Panc1 (cell line): ENCODE data around the gene CCDC174. TPM values are rescaled to one million over a fixed set of nuclear protein-coding genes. Genes with fewer than 3 reads are reported as not detected.
"Not testable (repeated sequence)": the region's sequence is repeated elsewhere in the genome, so short reads cannot be mapped to it uniquely, and the experiment has no call there.

Source experiments
- ATAC-seq: fragments of 200-7000 bp; cut with Tn5 transposase; 2 replicates; pipeline ENCODE4 v1.9.1; 2020; ENCODE audit warnings: mild to moderate bottlenecking, moderate library complexity
- BruUV-seq: library from RNA; stranded (reverse); fragments of 400-500 nt; replicated peaks from 2 replicates; lab custom pipeline; 2021; lab: Mats Ljungman, UMichigan
- CTCF ChIA-PET: fragments of 300-600 bp; sonication (Branson Sonifier 250); formaldehyde crosslinking; loops from one replicate; lab custom pipeline; 2022; ENCODE audit warnings: antibody characterized with exemption; lab: Charles Lee
- POLR2A ChIA-PET: fragments of 300-600 bp; sonication (Branson Sonifier 250); formaldehyde crosslinking; loops from one replicate; lab custom pipeline; 2022; ENCODE audit warnings: antibody characterized with exemption; lab: Charles Lee
- DNase-seq: peaks from one replicate; pipeline ENCODE4 v3.0.0-alpha.2; 2010; ENCODE audit warnings: low read depth, low spot score
- H3K27ac ChIP-seq: 2 replicates; pipeline ENCODE4 v1.5.1; 2011; ENCODE audit warnings: mild to moderate bottlenecking, low read length, inconsistent platforms
- H3K27me3 ChIP-seq: fragments of 200-500 bp; sonication (Bioruptor generic); 2 replicates; pipeline ENCODE4 v1.6.0; 2014; ENCODE audit warnings: low read length, inconsistent platforms; ENCODE audit not compliant: control insufficient read depth, insufficient read depth
- H3K36me3 ChIP-seq: fragments of 200-500 bp; sonication (Bioruptor generic); 2 replicates; pipeline ENCODE4 v1.5.1; 2014; ENCODE audit warnings: inconsistent platforms, mild to moderate bottlenecking, low read length, moderate library complexity; ENCODE audit not compliant: control insufficient read depth, insufficient read depth
- H3K4me1 ChIP-seq: 2 replicates; pipeline ENCODE4 v1.5.1; 2011; ENCODE audit warnings: inconsistent platforms, mild to moderate bottlenecking, low read length, moderate library complexity; ENCODE audit not compliant: control insufficient read depth, insufficient read depth
- H3K4me3 ChIP-seq, 2 experiments: 2 replicates each; pipeline ENCODE4 v1.5.1; 2011 to 2012; ENCODE audit warnings: low read depth in 2 of 2, low read length in 2 of 2, mild to moderate bottlenecking in 2 of 2, inconsistent platforms in 1 of 2, moderate library complexity in 1 of 2
- H3K9me3 ChIP-seq: fragments of 200-500 bp; sonication (Bioruptor generic); 2 replicates; pipeline ENCODE4 v1.5.1; 2014; ENCODE audit warnings: low read depth, mild to moderate bottlenecking, inconsistent platforms, low read length, moderate library complexity; ENCODE audit not compliant: control insufficient read depth, insufficient read depth
- POLR2AphosphoS5 ChIP-seq: IDR thresholded peaks from 2 replicates; pipeline ENCODE4 v1.6.1; 2012; ENCODE audit warnings: mild to moderate bottlenecking, low read depth, low read length, moderate library complexity
- SIN3A ChIP-seq: IDR thresholded peaks from 2 replicates; pipeline ENCODE4 v1.6.1; 2012; ENCODE audit warnings: low read depth, mild to moderate bottlenecking, low read length, moderate library complexity, borderline replicate concordance; ENCODE audit not compliant: insufficient read depth
- TCF7L2 ChIP-seq: IDR thresholded peaks from 2 replicates; pipeline ENCODE4 v1.6.1; 2011; ENCODE audit warnings: mild to moderate bottlenecking, low read depth, low read length, inconsistent platforms
- in situ Hi-C: cut with HindIII; loops from 2 replicates; pipeline ENCODE4 v1.10.0; 2016; ENCODE audit warnings: low sequenced_read_pairs, low pct_unique_long_range_greater_than_20kb
- intact Hi-C: fragments of 100-400 bp; cut with micrococcal nuclease; formaldehyde crosslinking; loops from one replicate; pipeline ENCODE4 v1.10.0; 2022; ENCODE audit not compliant: unreplicated experiment
- total RNA-seq: library from RNA; stranded (reverse); gene quantifications from one replicate; pipeline ENCODE4 v1.2.1, GENCODE V29; 2021; ENCODE audit not compliant: unreplicated experiment
- TF ChIP-seq, protein P1 (sequence below): fragments of 450-650 bp; IDR thresholded peaks from 2 replicates; pipeline ENCODE4 v1.5.1; 2017; ENCODE audit warnings: mild to moderate bottlenecking
- TF ChIP-seq, protein P2 (sequence below), 2 experiments: IDR thresholded peaks; 2 replicates each; pipeline ENCODE4 v1.6.1; 2011 to 2012; ENCODE audit warnings: low read depth in 2 of 2, control low read depth in 1 of 2, low read length in 1 of 2, mild to moderate bottlenecking in 1 of 2, moderate library complexity in 1 of 2; ENCODE audit not compliant: insufficient read depth in 1 of 2

CCDC174 gene
- total RNA-seq, 1 experiment from 2014 or later: 10.6 TPM

DNA sequence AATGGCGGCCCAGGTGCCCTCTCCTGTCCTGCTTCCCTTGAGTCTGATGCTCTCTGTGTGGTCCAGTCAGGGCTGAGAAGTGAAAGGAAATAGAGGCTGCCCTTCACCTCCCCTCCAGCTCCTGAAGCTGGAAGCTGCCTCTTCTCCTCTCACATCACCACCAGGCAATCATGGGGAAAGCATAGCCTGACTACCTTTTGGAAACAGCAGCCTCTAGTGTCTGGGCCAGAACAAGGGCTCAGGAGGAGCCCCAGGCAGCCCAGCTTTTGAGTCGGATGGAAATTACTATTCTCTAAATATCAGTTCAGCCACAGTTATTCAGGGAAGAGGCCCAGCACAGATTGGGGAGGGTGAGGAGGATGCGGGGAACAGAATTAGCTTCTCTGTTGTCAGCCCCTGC lies 43.3 kb upstream of the CCDC174 start:
- ChIA-PET CTCF (interaction anchor here (0.8 kb wide), 1 partner anchor 21 kb away, joined by 3 read pairs; no protein-coding TSS in a partner anchor), POLR2A (no interaction called here)
- Histone ChIP-seq H3K36me3 (no peaks in the 10 kb centered on the region), H3K4me3 (no peak overlapping the region), H3K9me3 (no peaks in the 10 kb centered on the region), H3K27ac (no peak overlapping the region), H3K27me3 (no peaks in the 10 kb centered on the region), H3K4me1 (no peaks in the 10 kb centered on the region)
- no TSS peak for BruUV-seq
- in situ Hi-C loops: no loop called here
- peak; percentile 76 for ATAC-seq
- intact Hi-C loops: no loop called here
- TF ChIP-seq, protein P1, sequence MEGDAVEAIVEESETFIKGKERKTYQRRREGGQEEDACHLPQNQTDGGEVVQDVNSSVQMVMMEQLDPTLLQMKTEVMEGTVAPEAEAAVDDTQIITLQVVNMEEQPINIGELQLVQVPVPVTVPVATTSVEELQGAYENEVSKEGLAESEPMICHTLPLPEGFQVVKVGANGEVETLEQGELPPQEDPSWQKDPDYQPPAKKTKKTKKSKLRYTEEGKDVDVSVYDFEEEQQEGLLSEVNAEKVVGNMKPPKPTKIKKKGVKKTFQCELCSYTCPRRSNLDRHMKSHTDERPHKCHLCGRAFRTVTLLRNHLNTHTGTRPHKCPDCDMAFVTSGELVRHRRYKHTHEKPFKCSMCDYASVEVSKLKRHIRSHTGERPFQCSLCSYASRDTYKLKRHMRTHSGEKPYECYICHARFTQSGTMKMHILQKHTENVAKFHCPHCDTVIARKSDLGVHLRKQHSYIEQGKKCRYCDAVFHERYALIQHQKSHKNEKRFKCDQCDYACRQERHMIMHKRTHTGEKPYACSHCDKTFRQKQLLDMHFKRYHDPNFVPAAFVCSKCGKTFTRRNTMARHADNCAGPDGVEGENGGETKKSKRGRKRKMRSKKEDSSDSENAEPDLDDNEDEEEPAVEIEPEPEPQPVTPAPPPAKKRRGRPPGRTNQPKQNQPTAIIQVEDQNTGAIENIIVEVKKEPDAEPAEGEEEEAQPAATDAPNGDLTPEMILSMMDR: peak; percentile 70
- TF ChIP-seq SIN3A: no peak
- no peak for DNase-seq

DNA sequence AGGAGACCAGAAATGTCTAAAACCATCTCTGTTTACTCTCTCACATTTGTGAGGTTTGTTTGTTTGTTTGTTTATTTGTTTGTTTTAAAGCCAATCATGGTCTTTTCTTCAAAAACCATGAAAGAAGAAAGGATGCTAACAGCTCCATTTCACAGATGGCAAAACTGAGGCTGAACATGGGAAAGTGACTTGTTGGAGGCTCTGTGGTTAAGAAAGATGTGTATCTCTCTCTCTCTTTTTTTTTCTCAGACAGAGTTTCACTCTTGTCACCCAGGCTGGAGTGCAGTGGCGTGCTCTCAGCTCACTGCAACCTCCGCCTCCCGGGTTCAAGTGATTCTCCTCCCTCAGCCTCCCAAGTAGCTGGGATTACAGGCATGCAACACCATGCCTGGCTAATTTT lies 42.5 kb upstream of the CCDC174 start:
- H3K36me3 ChIP-seq, H3K27me3 ChIP-seq, in situ Hi-C loops, BruUV-seq, DNase-seq, POLR2A ChIA-PET, ATAC-seq, H3K27ac ChIP-seq, intact Hi-C loops, H3K9me3 ChIP-seq, H3K4me1 ChIP-seq, H3K4me3 ChIP-seq: not testable (repeated sequence)
- CTCF ChIA-PET: interaction anchor here (0.6 kb wide), 1 partner anchor 152 kb away, joined by 7 read pairs; no protein-coding TSS in a partner anchor

DNA sequence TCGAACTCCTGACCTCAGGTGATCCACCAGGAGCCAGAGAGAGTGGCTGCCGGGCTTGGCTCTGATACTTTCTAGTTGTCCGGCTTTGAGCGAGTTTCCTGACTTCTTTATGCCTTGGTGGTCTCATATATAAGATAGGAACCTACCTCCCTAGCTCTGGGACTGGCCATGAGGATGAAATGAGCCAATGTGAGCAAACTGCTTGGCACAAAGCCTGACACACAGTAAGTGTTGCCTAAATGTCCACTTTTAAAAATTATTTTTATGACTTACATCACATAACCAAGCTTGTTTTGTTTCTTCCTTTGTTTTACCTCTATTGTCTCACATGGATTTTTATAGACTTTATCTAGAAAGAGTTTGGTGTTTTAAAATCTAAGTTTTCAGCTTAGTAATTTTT lies 42.1 kb upstream of the CCDC174 start:
- DNase-seq (no peak), ATAC-seq (no peak)
- H3K4me3 ChIP-seq: no peak overlapping the region
- H3K9me3 ChIP-seq: no peaks in the 10 kb centered on the region
- H3K36me3 ChIP-seq: no peaks in the 10 kb centered on the region
- H3K27me3 ChIP-seq: no peaks in the 10 kb centered on the region
- POLR2A ChIA-PET: no interaction called here
- CTCF ChIA-PET: interaction anchor here (0.6 kb wide), 1 partner anchor 151 kb away, joined by 7 read pairs; no protein-coding TSS in a partner anchor
- no peak for TF ChIP-seq POLR2AphosphoS5
- no peak for TF ChIP-seq SIN3A
- TF ChIP-seq, protein P2, sequence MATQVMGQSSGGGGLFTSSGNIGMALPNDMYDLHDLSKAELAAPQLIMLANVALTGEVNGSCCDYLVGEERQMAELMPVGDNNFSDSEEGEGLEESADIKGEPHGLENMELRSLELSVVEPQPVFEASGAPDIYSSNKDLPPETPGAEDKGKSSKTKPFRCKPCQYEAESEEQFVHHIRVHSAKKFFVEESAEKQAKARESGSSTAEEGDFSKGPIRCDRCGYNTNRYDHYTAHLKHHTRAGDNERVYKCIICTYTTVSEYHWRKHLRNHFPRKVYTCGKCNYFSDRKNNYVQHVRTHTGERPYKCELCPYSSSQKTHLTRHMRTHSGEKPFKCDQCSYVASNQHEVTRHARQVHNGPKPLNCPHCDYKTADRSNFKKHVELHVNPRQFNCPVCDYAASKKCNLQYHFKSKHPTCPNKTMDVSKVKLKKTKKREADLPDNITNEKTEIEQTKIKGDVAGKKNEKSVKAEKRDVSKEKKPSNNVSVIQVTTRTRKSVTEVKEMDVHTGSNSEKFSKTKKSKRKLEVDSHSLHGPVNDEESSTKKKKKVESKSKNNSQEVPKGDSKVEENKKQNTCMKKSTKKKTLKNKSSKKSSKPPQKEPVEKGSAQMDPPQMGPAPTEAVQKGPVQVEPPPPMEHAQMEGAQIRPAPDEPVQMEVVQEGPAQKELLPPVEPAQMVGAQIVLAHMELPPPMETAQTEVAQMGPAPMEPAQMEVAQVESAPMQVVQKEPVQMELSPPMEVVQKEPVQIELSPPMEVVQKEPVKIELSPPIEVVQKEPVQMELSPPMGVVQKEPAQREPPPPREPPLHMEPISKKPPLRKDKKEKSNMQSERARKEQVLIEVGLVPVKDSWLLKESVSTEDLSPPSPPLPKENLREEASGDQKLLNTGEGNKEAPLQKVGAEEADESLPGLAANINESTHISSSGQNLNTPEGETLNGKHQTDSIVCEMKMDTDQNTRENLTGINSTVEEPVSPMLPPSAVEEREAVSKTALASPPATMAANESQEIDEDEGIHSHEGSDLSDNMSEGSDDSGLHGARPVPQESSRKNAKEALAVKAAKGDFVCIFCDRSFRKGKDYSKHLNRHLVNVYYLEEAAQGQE (IDR thresholded peaks at IDR 0.05; ENCODE audit: insufficient read depth in 1 of 2, low read depth in 2 of 2, low read length in 1 of 2): no peak
- no peak for TF ChIP-seq TCF7L2
- TF ChIP-seq, protein P1: no peak
- no peaks in the 10 kb centered on the region for H3K4me1 ChIP-seq
- no TSS peak for BruUV-seq
- in situ Hi-C loops (no loop called here), intact Hi-C loops (no loop called here)
- H3K27ac ChIP-seq: no peak overlapping the region
